ENCODE measurements around the gene SMG1.
"Not testable (repeated sequence)": the region's sequence is repeated elsewhere in the genome, so short reads cannot be mapped to it uniquely, and the experiment has no call there.

SMG1 gene

DNA sequence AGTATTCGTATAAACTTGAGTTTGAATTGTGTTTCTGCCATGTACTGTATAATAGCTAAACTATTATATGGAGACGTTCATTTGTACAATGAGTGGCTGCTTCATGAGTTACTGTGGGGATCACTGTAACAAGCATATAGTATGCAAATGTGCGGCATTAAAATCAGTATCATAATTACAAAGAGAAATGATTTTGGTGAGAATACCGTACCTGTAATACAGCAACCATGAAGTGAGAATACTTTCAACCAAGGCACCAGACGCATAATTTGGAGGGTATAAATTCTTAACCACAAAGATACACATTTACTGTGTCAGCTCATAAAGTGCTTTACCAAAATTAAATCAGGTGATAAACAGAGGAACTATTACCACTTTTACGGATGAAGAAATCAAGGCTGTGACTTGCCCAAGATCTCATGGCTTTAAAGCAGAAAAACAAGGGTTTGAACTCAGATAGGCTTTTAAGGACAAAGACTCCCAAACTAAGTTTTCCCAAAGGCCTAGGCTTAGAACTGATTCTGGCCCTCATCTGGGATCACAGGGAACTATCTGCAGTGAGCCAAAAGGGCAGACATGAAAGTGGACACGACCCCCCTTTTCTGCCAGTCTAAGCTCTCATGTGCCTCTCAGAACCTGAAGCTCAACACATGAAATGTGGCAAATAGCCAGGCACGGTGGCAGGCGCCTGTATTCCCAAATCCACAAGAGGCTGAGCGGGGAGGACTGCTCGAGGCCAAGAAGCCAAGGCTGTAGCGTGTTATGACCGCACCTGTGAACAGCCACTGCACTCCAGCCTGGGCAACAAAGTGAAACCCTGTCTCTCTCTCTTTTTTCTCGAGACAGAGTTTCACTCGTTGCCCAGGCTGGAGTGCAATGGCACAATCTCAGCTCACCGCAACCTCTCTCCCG is 142.5 kb downstream of the SMG1 start:
- peaks cover 50 to 68% of the 10 kb centered on the region in 2 experiments for H3K36me3 ChIP-seq (ENCODE audit: control insufficient read depth in 2 of 2, insufficient read depth in 1 of 2, low read length in 2 of 2)
- POLR2A ChIA-PET, result interaction anchor here (10.4 kb wide), 1 partner anchor 18 kb away, joined by 329 read pairs; the partner anchor contains the start of gene ARL6IP1
- H3K4me3 ChIP-seq (ENCODE audit: low read depth, low read length), result no peak overlapping the region
- TF ChIP-seq ZNF596 (tag by site-specific recombination; IDR thresholded peaks at IDR 0.05) (0 out of 2 replicates have a peak, but pooled peaks have one; percentile 24), KLF10 (tag by site-specific recombination; IDR thresholded peaks at IDR 0.05) (no peak), ZNF548 (tag by site-specific recombination; IDR thresholded peaks at IDR 0.05) (no peak), ZNF629 (tag by site-specific recombination; IDR thresholded peaks at IDR 0.05) (no peak)
- TF ChIP-seq, protein P1, sequence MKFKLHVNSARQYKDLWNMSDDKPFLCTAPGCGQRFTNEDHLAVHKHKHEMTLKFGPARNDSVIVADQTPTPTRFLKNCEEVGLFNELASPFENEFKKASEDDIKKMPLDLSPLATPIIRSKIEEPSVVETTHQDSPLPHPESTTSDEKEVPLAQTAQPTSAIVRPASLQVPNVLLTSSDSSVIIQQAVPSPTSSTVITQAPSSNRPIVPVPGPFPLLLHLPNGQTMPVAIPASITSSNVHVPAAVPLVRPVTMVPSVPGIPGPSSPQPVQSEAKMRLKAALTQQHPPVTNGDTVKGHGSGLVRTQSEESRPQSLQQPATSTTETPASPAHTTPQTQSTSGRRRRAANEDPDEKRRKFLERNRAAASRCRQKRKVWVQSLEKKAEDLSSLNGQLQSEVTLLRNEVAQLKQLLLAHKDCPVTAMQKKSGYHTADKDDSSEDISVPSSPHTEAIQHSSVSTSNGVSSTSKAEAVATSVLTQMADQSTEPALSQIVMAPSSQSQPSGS (tag by site-specific recombination; IDR thresholded peaks at IDR 0.05; ENCODE audit: low read depth), result no peak
- TF ChIP-seq, protein P2, sequence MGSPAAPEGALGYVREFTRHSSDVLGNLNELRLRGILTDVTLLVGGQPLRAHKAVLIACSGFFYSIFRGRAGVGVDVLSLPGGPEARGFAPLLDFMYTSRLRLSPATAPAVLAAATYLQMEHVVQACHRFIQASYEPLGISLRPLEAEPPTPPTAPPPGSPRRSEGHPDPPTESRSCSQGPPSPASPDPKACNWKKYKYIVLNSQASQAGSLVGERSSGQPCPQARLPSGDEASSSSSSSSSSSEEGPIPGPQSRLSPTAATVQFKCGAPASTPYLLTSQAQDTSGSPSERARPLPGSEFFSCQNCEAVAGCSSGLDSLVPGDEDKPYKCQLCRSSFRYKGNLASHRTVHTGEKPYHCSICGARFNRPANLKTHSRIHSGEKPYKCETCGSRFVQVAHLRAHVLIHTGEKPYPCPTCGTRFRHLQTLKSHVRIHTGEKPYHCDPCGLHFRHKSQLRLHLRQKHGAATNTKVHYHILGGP (tag by site-specific recombination; IDR thresholded peaks at IDR 0.05), result no peak
- TF ChIP-seq, protein P3, sequence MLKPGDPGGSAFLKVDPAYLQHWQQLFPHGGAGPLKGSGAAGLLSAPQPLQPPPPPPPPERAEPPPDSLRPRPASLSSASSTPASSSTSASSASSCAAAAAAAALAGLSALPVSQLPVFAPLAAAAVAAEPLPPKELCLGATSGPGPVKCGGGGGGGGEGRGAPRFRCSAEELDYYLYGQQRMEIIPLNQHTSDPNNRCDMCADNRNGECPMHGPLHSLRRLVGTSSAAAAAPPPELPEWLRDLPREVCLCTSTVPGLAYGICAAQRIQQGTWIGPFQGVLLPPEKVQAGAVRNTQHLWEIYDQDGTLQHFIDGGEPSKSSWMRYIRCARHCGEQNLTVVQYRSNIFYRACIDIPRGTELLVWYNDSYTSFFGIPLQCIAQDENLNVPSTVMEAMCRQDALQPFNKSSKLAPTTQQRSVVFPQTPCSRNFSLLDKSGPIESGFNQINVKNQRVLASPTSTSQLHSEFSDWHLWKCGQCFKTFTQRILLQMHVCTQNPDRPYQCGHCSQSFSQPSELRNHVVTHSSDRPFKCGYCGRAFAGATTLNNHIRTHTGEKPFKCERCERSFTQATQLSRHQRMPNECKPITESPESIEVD (tag by site-specific recombination; IDR thresholded peaks at IDR 0.05), result 0 out of 2 replicates have a peak, but pooled peaks have one; percentile 57
- no peak overlapping the region for H3K27ac ChIP-seq (ENCODE audit: extremely low read depth, low read depth, low read length)
- CTCF ChIA-PET, result no interaction called here
- no peaks in the 10 kb centered on the region for H3K9me3 ChIP-seq (ENCODE audit: control insufficient read depth, insufficient read depth, low read depth, low read length)
- H3K4me1 ChIP-seq (ENCODE audit: control insufficient read depth, insufficient read depth, low read length), result peaks cover 4% of the 10 kb centered on the region; the same call in 1 of the 2 replicates

DNA sequence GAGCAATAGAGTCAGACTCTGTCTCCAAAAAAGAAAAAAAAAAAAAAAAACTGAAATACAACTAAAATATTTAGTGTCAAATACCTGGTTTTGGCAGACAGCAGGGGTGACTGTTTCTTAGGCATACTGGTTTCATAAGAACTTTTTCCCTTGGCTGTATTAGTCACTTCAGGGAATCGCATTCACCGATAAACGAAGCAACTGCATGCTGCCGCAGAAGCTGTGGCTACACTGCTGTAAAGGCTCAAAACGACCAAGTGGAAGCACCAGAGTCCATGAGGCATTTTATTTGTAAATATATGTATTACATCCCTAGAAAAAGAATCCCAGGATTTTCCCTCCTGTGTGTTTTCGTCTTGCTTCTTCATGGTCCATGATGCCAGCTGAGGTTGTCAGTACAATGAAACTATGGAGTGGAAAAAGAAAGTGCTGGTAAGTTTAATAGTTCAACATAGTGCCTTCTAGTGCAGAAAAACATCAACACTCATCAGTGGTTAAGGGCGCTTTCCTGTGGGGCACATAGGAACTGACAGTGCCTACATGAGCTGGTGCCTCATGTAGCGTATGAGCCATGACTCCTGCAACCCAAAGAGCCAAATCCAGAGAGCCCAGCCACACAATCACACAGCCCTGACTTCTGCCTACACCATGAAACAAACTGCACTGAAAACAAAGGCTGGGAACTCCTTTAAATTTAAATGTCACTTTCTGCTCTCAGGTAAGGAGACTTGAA is 143.3 kb downstream of the SMG1 start:
- H3K9me3 ChIP-seq (ENCODE audit: control insufficient read depth, insufficient read depth, low read depth, low read length), result no peaks in the 10 kb centered on the region
- H3K4me1 ChIP-seq (ENCODE audit: control insufficient read depth, insufficient read depth, low read length), result peaks cover 4% of the 10 kb centered on the region; the same call in 1 of the 2 replicates
- H3K36me3 ChIP-seq (ENCODE audit: control insufficient read depth in 2 of 2, insufficient read depth in 1 of 2, low read length in 2 of 2), result peaks cover 43 to 60% of the 10 kb centered on the region in 2 experiments
- no peak overlapping the region for H3K4me3 ChIP-seq (ENCODE audit: low read depth, low read length)
- ChIA-PET CTCF (interaction anchor here (0.7 kb wide), 1 partner anchor 341 kb away, joined by 3 read pairs; no protein-coding TSS in a partner anchor), POLR2A (interaction anchor here (10.4 kb wide), 1 partner anchor 19 kb away, joined by 329 read pairs; the partner anchor contains the start of gene ARL6IP1)
- no peak for TF ChIP-seq ZNF747 (tag by site-specific recombination; IDR thresholded peaks at IDR 0.05)
- TF ChIP-seq, protein P4, sequence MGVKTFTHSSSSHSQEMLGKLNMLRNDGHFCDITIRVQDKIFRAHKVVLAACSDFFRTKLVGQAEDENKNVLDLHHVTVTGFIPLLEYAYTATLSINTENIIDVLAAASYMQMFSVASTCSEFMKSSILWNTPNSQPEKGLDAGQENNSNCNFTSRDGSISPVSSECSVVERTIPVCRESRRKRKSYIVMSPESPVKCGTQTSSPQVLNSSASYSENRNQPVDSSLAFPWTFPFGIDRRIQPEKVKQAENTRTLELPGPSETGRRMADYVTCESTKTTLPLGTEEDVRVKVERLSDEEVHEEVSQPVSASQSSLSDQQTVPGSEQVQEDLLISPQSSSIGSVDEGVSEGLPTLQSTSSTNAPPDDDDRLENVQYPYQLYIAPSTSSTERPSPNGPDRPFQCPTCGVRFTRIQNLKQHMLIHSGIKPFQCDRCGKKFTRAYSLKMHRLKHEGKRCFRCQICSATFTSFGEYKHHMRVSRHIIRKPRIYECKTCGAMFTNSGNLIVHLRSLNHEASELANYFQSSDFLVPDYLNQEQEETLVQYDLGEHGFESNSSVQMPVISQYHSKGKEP (tag by site-specific recombination; IDR thresholded peaks at IDR 0.05), result peak; percentile 65
- TF ChIP-seq, protein P5, sequence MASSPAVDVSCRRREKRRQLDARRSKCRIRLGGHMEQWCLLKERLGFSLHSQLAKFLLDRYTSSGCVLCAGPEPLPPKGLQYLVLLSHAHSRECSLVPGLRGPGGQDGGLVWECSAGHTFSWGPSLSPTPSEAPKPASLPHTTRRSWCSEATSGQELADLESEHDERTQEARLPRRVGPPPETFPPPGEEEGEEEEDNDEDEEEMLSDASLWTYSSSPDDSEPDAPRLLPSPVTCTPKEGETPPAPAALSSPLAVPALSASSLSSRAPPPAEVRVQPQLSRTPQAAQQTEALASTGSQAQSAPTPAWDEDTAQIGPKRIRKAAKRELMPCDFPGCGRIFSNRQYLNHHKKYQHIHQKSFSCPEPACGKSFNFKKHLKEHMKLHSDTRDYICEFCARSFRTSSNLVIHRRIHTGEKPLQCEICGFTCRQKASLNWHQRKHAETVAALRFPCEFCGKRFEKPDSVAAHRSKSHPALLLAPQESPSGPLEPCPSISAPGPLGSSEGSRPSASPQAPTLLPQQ (tag by site-specific recombination; IDR thresholded peaks at IDR 0.05), result no peak
- H3K27ac ChIP-seq (ENCODE audit: extremely low read depth, low read depth, low read length), result no peak overlapping the region

DNA sequence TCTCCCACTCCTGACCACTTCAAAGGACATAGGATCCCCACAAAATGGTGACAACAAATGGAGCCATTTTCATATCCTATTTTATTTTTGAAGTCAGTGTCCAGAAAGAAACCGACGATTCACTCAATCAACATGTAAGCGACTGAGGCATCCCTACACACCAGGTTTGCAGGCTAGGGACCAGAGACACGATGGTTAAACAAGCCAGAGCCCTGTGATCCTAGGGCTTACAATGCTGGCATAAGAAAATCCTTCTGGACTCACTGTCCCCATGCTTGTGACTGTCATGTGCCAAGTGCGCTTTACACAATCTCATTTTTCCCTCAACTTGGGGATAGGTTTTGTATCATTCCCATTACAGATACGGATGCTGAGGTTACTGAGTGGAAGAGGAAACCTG is 145.0 kb downstream of the SMG1 start:
- H3K9me3 ChIP-seq (ENCODE audit: control insufficient read depth, insufficient read depth, low read depth, low read length); H3K4me3 ChIP-seq (ENCODE audit: low read depth, low read length); H3K4me1 ChIP-seq (ENCODE audit: control insufficient read depth, insufficient read depth, low read length); POLR2A ChIA-PET; CTCF ChIA-PET; H3K27ac ChIP-seq (ENCODE audit: extremely low read depth, low read depth, low read length): not testable (repeated sequence)
- H3K36me3 ChIP-seq (ENCODE audit: control insufficient read depth in 2 of 2, insufficient read depth in 1 of 2, low read length in 2 of 2), result peaks cover 30 to 43% of the 10 kb centered on the region in 2 experiments

Measured in HEK293 (cell line).